Spleen (tissue), 7 donors: ENCODE data around the gene CARD10.

Experiments
- POLR2AphosphoS5 ChIP-seq, 3 donors: sonication (generic); formaldehyde crosslinking; IDR thresholded peaks; one replicate each; pipeline ENCODE4 v1.5.1; 2017; ENCODE audit warnings: antibody characterized with exemption in 3 of 3
- TF ChIP-seq, protein P1 (sequence below), 11 experiments: fragments of 200-600 bp in 7 of 11; fragments of 450-650 bp in 4 of 11; sonication (generic) in 4 of 11; IDR thresholded peaks in 8 of 11; conservative IDR thresholded peaks in 3 of 11; 1 replicate in 7 of 11; 2 replicates in 4 of 11; pipeline versions ENCODE4 v1.4.0 to v1.8.0; 2016 to 2021; ENCODE audit warnings: antibody characterized with exemption in 11 of 11, inconsistent platforms in 4 of 11, mild to moderate bottlenecking in 1 of 11
- donor health status: DM: no; HTN: no; CAD: no; lungs with moderate emphysema.
- donor health status: DM: no; HTN: no; CAD: no.
- donor health status: DM: no; HTN: no; CAD: no.

DNA sequence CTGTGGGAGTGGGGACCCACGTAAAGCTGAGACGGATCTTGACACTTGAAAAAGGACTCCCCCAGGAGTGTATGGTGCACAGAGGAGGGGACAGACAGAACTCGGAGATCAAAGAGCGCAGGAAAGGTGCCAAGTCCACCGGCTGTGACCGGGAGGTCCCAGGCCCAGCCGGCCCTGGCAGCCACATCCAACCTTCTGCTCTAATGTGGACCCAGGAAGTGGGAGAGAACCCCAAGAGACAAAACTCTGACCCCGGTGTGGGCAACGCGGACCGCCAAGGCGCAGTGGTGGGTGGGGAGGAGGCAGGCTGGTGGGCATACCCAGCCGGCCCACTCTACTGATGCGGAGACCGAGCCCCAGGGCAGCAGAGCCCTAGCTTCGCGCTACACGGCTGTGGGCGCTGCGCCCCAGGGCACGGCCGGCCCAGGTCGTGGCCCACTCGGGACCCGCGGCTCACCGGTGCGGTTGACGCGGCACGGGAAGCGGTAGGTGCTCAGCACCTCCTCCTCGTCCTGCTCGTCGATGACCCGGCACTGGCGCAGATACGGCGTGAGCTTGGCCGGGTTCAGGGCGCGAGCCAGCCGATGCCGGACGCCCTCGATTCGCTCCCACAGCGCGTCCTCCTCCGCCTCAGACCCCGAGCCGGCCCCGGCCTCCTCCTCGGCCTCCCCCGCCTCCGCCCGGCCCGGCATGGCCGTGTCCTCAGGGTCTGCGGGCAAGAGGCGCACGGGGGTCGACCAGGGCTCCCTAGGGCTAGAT lies 527 bp downstream of the CARD10 start:
- TF ChIP-seq, protein P1, sequence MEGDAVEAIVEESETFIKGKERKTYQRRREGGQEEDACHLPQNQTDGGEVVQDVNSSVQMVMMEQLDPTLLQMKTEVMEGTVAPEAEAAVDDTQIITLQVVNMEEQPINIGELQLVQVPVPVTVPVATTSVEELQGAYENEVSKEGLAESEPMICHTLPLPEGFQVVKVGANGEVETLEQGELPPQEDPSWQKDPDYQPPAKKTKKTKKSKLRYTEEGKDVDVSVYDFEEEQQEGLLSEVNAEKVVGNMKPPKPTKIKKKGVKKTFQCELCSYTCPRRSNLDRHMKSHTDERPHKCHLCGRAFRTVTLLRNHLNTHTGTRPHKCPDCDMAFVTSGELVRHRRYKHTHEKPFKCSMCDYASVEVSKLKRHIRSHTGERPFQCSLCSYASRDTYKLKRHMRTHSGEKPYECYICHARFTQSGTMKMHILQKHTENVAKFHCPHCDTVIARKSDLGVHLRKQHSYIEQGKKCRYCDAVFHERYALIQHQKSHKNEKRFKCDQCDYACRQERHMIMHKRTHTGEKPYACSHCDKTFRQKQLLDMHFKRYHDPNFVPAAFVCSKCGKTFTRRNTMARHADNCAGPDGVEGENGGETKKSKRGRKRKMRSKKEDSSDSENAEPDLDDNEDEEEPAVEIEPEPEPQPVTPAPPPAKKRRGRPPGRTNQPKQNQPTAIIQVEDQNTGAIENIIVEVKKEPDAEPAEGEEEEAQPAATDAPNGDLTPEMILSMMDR (IDR thresholded peaks at IDR 0.05 in 8 of 11, conservative IDR thresholded peaks at IDR 0.05 in 3 of 11), result no peak
- peak in 1 of 3 donors; percentile 27 for TF ChIP-seq POLR2AphosphoS5 (IDR thresholded peaks at IDR 0.05)
